ENCODE results near the gene MOV10L1. TPM values are rescaled to one million over a fixed set of nuclear protein-coding genes. Genes with fewer than 3 reads are reported as not detected.
A peak's percentile ranks its signal among the peaks of the same experiment; 100 is the strongest.
"Not testable (repeated sequence)": the region's sequence is repeated elsewhere in the genome, so short reads cannot be mapped to it uniquely, and the experiment has no call there.

MOV10L1 gene
- polyA plus RNA-seq, 1 donor: 1.2 TPM

DNA sequence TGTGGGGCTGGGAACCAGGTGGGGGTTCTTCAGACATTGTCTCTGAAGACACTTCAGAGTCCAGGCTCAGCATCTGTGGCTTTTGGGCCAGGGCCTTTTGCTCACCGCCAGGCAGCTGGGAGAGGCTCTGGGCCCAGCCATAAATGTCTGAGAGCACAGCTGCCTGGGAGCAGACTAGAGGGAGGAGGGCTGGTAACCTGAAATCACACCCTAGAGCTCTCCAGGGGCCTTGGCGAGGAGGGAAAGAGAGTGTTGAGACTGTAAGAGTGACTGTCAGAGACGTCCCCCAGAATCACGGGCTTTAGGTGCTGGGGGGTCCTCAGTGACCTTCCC lies 100.0 kb downstream of the MOV10L1 start:
- DNase-seq: no peak

DNA sequence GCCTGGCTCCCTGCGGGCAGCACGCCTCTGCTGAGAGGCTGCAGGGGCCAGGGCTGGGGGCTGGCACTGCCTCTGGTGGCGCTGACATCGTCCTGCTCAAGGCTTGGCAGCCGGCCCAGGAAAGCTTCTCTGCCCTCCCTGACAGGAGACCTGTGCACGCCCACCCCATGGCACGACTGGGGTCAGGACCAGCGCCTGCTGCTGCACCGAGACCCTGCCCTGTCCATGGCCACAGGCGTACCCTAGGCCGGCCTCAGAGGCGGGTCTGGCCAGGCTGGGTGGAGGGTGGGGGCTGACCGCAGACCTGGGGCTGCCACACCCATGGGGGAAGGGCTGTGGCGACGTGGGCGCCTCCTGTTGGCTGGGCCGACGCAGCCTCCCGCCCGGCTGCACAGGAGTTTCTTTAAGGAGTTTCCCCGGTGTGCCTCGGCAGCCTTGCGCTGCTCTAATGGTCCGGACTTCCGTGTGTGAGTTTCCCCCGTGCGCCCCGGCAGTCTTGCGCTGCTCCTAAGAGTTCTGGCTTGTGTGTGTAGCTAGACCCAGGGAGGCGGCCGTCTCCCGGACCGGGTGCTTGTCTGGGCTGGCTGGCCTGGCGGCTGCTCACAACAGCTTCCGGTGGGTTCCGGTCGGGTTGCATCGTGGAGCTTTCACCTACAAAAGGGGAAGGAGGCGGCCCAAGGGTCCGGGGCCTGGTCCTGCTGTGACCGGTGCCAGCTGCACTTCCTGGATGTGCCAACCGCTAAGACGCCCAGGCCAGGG lies 100.6 kb downstream of the MOV10L1 start:
- peak; percentile 58 for DNase-seq

DNA sequence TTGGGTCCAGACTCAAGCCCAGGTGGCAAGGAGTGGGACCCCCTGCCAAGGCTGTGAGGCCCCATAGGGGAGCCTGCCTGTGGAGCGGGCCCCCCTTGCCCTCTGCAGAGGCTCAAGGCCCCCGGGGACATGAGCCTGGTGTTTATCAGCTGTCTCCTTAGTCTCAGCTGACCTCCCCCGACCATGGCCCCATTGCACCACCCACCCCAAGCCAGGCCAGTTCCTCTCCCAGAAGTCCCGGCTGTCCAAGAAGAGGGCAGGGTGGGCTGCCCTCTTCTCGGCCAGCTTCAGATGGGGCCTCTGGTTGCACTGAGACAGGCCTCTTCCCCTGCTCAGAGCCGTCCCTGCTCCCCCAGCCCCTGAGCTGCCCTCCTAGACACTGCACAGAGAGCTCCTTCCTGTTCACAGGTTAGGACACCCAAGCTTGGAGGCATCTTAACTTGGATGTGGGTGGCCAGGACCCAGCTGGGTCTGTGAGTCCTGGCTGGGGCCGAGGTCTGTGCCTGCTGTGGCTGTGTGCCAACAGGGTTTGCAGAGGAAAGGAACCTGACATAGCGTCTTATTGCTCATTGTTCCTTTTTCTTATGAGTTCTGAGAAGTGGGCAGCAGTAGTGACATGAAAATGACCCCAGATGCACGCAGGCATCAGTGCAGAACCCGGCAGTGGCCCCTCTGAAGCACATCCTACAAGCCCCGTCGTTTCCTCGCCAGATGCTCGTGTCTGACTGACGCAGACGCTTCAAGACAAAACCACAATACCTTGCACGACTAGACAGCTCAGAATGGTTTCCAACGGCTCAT lies 101.3 kb downstream of the MOV10L1 start:
- no peak for DNase-seq

DNA sequence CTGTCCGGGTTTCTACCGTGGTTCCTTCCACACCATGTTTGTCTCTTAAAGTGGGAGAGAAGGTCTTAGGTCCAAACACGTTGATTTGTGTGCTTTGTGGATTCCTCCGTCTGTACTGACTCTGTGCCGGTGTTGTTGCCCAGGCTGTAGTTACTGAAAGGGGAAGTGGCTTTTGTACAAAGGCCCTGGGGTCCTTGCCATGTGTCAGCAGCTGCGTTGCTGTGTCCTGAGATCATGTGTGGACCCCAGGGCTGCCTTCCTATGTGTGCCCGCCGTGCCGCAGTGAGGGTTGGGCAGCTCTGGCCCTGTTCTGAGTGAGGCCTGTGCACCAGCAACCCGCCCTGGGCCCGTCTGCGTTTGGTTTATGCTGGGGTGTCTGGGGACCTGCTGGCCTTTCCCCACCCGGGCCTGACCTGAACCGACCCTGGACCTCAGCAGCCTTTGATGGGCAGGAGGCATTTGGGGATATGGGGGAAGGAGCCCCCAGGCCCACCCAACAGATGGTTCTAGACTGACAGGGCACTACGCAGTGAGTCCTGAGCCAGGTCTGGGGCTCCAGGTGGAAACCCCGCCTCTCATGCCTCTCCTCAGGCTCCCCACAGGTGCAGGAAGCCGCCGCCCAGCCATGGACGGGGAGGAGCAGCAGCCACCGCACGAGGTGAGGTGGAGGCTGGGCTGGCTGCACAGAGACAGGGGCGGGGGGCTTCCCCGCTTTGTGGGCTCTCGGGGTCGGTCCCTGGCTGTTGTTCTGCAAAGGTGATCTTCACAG lies 102.8 kb downstream of the MOV10L1 start:
- no peak for DNase-seq

DNA sequence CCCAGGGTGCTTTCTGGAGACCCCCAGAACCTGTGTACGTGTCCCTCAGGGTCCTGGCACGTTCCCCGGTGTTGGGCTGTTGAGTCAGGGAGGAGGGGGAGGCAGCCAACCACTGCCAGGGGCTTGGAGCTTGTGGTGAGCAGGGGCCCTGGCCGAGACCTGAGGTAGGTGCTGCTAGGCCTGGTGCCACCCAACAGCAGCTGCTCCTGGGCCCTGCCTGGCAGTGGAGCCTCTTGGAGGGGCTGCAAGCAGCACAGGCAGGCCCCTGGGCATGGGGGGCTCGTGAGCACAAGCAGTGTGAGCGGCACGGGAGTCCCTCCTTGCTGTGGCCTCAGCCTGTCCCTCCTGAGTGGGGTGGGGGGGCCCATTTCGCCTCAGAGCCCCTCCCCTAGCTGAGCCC lies 103.8 kb downstream of the MOV10L1 start:
- DNase-seq: no peak

DNA sequence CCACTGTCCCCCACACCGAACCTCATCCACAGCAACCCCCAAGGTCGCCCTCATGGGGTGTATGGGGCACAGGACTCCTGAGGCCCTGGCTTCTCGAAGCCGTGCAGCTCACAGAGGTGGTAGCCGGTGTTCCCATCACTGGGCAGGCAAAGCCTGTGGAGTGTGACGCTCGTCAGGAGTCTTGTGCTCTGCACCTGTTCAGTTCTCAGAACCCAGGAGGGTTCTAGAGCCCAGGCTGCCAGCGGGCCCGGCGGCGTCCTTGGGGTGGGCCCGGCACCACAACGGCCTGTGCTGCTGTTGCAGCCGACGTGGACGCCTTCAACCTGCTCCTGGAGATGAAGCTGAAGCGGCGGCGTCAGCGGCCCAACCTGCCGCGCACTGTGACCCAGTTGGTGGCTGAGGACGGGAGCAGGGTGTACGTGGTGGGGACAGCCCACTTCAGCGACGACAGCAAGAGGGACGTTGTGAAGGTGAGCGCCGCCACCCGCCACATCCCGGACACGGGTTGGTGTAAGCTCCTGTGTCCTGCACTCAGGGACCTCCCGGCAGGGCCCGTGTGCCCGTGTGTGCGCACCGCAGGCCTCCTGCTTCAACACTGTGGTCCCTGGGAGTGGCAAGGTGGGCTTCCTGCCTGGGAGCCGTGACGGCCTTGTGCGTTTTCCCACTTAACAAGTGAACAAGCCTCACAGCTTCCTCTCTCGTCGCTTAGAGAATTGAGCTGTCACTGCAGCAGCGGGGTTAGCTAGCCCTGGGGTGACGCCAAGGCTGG lies 104.4 kb downstream of the MOV10L1 start:
- no peak for DNase-seq

DNA sequence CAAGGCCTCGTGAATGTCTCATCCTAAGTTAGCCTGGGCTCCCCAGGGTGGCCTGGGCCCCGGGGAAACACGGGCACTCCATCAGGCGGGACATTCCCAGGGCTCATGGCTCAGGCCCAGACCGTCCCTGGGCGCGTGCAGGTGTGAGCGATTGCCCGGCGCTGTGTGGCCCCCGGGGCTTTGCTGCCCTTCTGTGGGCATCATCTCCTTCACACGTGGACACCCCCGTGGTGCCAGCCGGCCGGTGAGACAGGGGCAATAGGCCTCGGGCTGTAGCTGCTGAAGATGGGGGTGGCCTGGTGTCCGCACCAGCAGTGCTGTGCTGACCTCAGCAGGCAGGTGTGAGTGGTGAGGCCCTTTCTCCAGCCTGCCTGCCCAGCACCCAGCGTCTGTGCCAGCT lies 106.5 kb downstream of the MOV10L1 start:
- no peak for DNase-seq

DNA sequence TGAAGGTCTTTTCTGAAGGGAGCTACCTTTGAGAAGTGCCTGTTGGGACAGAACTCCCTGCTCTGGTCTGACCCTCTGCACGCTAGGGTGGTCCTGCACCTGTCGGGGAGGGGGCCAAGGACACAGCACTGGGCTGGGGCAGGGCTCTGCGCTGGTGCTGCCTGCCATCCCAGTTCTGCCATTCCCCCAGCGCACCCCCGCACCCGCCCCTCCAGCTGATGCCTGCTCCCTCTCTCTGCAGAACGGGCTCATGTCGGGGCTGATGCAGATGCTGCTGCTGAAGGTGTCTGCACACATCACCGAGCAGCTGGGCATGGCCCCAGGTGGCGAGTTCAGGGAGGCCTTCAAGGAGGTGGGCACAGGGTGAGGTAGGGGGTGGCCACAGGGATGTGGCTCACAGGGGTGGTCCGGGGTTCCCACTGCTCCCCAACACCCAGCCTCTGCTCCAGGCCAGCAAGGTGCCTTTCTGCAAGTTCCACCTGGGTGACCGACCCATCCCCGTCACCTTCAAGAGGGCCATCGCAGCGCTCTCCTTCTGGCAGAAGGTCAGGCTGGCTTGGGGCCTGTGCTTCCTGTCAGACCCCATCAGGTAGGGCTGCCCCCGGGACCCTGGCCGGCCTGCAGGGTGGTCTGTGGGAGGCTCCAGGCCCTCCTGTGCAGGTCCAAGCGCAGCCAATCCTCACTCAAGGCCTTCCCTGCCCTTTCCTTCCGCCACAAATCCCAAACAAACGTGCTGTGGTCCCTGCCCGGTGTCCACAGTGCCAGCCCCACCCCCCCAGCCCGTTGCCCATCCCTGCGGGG lies 107.4 kb downstream of the MOV10L1 start:
- DNase-seq: no peak

DNA sequence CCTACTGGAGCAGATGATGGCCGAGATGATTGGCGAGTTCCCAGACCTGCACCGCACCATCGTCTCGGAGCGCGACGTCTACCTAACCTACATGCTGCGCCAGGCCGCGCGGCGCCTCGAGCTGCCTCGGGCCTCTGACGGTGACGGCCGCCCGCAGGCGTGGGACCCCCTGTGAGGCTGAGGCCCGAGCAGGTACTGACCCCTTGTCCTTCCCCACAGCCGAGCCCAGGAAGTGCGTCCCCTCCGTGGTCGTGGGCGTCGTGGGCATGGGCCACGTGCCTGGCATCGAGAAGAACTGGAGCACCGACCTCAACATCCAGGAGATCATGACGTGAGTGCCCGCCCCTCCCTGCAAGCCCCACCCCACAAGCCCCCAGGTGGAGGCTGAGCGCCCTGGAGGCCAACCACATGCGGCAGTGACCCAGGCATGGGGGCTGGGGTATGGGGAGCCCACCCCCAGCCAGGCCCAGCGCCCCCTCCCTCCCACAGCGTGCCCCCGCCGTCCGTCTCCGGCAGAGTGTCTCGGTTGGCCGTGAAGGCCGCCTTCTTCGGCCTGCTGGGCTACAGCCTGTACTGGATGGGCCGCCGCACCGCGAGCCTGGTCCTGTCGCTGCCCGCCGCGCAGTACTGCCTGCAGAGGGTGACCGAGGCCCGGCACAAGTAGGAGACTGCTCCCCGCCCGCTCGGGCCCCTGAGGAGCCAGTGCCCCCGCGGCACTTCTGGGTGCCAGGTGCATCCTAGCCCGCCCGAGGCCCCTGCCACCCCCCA lies 108.2 kb downstream of the MOV10L1 start:
- no peak for DNase-seq

DNA sequence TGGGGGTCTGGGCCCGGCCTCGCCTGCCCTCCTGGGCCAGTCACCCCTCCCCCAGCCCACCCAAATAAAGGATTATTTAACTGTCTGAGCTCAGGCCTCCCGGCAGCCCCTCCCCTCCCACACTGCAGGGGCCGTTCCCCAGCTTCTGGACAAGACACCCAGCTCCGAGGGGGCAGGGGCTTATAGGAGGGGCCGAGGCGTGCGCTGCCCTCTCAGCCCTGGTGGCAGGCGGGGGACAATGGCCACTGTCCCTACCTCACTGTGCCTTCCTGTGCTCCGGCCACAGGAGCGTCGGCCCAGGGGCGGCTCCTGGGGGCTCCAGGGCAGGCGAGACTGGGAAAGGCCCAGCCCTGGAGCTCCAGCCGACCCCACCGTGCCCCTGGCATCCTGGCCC lies 108.8 kb downstream of the MOV10L1 start:
- DNase-seq: no peak

DNA sequence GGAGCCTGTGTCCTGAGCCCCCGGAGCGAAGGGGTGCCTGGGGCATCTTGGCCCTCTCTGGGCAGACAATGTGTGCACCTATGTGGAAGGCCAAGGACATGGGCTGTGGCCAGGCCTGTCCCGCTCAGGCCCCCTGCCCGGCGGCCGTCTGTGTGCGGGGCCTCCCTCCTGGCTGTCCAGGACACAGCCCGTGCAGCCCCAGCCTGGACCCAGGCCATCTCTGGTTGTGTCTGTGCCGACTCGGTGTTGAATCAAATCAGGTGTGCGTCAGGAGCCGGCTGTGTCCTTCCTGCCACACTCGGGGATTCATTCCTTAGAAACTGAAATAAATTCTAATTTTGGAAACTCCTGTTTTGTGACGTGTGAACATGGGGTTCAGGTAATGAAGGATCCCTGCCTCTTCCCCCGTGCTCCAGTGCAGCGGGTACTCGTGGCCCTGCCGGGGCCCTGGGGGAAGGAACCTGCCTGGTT lies 109.5 kb downstream of the MOV10L1 start:
- no peak for DNase-seq

DNA sequence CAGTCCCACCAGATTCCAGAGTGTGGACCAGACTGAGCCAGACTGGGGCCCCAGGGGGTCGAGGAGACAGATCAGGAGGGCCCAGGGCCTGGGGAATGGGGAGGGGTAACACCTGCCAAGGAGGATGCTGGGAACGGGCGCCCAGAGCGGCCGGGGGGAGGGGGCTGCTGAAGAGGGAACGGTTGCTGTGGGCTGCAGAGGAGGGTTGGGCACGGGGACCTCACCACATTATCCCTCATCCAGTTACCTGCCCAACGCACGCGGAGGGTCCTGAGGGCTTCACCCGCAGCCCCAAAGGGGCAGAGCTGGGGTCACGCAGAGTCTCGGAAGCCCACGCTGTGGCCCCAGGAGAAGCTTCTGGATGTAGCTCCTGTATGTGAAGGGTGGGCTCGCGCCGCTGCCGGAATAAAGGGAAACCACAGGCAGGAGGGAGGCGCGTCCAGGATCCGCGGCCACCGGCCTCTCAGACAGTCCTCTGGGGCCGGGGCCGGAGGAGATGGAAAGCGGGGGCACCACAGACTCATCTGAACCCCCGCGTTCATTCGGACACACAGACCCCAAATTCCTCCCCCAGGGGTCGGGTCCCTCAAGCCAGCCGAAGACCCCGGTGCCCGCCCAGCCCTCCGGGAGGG lies 110.1 kb downstream of the MOV10L1 start:
- DNase-seq: no peak

DNA sequence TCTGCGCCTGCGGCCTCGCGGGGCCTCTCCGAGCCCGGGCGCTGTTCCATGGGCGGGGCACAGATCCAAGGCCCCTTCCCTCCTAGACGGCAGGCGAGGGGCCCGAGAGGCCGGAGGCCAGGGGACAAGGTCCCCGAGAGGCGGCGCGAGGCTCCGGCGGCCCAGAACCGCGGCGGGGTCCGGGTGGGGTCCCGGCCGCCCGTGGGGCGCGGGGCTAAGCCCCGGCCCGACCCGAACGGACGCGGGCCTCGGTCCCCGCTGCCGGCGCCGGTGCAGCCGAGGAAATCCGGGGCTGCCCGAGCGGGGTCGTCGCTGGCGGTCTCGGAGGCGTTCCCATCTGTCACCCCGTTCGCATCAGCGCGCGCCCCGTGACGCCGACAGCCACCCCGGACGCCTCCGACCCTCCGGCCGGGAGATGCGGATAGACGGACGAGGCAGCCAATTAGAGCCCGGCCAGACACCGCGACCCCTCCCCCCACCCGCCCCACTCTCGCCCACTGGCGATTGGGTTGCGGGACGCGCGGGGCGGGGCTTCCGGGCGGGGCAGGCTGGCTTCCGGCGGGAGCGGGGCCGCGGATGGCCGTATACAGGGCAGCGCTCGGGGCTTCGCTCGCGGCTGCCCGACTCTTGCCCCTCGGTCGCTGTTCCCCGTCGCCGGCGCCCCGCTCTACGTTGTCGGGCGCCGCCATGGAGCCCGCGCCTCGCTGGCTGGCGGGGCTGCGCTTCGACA lies 110.8 kb downstream of the MOV10L1 start, which contains the start of gene SELENOO:
SELENOO (plus strand) TSS at position 551 of the 730 bp plus-strand sequence; CDS start at position 577, 26 bp downstream.
- peak; percentile 86 for DNase-seq

DNA sequence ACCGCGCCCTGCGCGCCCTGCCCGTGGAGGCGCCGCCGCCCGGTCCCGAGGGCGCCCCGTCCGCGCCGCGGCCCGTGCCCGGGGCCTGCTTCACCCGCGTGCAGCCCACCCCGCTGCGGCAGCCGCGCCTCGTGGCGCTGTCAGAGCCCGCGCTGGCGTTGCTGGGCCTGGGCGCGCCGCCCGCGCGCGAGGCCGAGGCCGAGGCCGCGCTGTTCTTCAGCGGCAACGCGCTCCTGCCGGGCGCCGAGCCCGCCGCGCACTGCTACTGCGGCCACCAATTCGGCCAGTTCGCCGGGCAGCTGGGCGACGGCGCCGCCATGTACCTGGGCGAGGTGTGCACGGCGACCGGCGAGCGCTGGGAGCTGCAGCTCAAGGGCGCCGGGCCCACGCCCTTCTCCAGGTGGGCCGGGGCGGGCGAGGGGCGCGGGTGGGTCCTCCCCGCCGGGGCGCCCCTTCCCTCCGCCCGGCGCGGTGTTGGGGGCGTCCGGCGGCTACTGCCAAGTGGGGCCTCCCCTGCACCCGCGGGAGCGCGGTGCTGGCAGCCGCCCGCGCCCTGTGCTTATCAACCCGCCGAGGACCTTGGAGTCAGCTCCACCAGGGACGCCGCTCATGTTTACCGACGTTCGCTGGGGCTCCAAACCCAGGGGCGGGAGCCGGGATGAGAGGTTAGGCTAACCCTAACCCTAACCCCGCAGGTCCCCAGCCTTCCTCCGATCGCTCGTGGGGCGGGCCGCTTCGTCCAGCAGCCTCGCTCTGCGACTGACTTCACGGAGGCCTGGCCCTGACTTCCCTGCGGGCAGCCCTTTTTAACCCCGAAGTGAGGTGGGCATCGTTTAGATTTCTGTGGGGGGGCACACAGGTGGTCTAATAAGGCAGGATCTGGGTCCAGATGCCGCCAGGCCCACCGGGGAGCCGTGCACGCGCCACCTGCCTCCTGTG lies 111.7 kb downstream of the MOV10L1 start:
- DNase-seq: no peak

DNA sequence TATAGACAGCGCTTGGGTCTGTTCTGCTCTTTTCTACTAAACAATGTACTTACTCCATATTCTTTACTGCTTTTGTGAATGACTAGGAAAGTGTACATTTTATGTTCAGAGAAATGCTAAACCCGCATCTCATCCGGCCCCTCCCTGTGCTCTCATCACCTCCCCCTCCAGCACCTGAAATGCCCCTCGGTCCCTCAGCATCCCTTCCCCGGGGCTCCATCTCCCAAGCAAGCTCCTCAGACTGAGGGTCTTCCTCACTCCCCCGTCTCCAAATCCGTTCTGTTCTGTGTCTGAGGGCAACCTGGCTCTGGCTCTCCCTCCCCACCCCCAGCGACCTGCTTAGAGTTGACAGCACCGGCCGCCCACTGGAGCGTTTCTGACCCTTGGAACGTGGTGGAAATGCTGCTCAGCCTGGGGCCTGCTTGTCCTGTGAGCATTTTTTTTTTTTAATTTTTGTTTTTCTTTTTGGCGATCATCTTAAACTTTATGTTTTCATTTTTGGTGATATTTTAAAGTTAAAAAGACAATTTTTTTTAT lies 112.4 kb downstream of the MOV10L1 start:
- DNase-seq: no peak

DNA sequence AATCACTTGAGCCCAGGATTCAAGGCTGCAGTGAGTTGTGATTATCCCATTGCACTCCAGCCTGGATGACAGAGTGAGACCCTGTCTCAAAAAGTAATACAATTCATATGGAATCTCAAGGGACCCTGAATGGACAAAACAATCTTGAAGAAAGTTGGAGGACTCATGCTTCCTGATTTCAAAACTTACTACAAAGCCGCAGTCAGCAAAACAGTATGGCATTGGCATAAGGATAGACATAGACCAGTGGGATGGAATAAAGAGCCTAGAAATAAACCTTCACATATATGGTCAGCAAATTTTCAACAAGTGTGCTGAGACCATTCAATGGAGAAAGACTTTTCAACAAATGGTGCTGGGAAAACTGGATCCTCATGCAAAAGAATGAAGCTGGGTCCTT lies 113.5 kb downstream of the MOV10L1 start:
- no peak for DNase-seq

DNA sequence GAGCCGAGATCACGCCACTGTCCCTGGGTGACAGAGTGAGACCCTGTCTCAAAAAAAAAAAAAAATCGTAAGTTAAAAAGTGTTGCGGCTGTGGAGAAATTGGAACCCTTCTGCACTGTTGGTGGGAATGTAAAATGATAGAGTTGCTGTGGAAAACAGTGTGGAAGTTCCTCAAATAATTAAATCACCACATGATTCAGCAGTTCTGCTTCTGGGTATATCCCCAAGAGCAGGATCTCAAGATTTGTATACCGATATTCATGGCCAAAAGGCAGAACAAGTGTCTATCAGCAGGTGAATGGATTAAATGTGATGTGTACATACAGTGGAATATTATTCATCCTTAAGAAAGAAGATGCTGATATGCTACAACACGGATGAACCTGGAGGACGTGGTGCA lies 114.8 kb downstream of the MOV10L1 start:
- no peak for DNase-seq

DNA sequence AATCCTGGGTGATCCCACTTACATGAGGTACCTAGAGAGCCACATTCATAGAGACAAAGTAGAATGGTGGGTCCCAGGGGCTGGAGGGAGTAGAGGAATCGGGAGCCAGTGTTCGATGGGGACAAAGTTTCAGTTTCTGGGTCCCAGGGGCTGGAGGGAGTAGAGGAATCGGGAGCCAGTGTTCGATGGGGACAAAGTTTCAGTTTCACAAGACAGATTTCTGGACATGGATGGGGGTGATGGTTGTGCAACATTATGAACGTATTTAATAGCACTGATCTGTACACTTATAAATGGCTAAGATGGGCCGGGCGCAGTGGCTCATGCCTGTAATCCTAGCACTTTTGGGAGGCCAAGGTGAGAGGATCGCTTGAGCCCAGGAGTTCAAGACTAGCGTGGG lies 115.2 kb downstream of the MOV10L1 start:
- not testable (repeated sequence) for DNase-seq

All from left kidney (tissue), 2 donors.